ENCODE measurements around the gene MED17. TPM values are rescaled to one million over a fixed set of nuclear protein-coding genes. Genes with fewer than 3 reads are reported as not detected.

MED17 gene
- total RNA-seq, 3 donors from 2014 or later = 52.7 to 54.9 (median 54.8) TPM

- DNase-seq (no peak), ATAC-seq (no peak)
- H3K36me3 Mint-ChIP-seq (ENCODE audit: insufficient read depth) = no peaks in the 10 kb centered on the region
- H3K4me1 Mint-ChIP-seq (ENCODE audit: low read depth) = no peaks in the 10 kb centered on the region
- no peak overlapping the region for H3K4me3 Mint-ChIP-seq
- no peaks in the 10 kb centered on the region for H3K9me3 Mint-ChIP-seq
- H3K27me3 Mint-ChIP-seq (ENCODE audit: low read depth) = peaks cover 2% of the 10 kb centered on the region
These were observed 58.0 kb downstream of the MED17 start for GRCh38 chr11:93842034-93842433.

- no peaks in the 10 kb centered on the region for H3K9me3 Mint-ChIP-seq
- peaks cover 5% of the 10 kb centered on the region for H3K27me3 Mint-ChIP-seq (ENCODE audit: low read depth)
- no peaks in the 10 kb centered on the region for H3K36me3 Mint-ChIP-seq (ENCODE audit: insufficient read depth)
- H3K4me1 Mint-ChIP-seq (ENCODE audit: low read depth) = no peaks in the 10 kb centered on the region
- ATAC-seq (no peak), DNase-seq (no peak)
- H3K4me3 Mint-ChIP-seq = no peak overlapping the region
These were observed 58.4 kb downstream of the MED17 start for GRCh38 chr11:93842461-93842860.

- Mint-ChIP-seq H3K4me3 (no peak overlapping the region), H3K36me3 (ENCODE audit: insufficient read depth) (no peaks in the 10 kb centered on the region), H3K27me3 (ENCODE audit: low read depth) (peaks cover 8% of the 10 kb centered on the region), H3K4me1 (ENCODE audit: low read depth) (no peaks in the 10 kb centered on the region), H3K9me3 (no peaks in the 10 kb centered on the region)
- ATAC-seq (no peak), DNase-seq (no peak)
These were observed 59.8 kb downstream of the MED17 start for GRCh38 chr11:93843906-93844305.

- H3K9me3 Mint-ChIP-seq = no peaks in the 10 kb centered on the region
- H3K4me3 Mint-ChIP-seq = no peak overlapping the region
- no peak for ATAC-seq
- H3K27me3 Mint-ChIP-seq (ENCODE audit: low read depth) = peaks cover 15% of the 10 kb centered on the region
- no peaks in the 10 kb centered on the region for H3K36me3 Mint-ChIP-seq (ENCODE audit: insufficient read depth)
- peaks cover 2% of the 10 kb centered on the region for H3K4me1 Mint-ChIP-seq (ENCODE audit: low read depth)
- no peak for DNase-seq
These were observed 60.5 kb downstream of the MED17 start for GRCh38 chr11:93844568-93844967.

- H3K9me3 Mint-ChIP-seq = no peaks in the 10 kb centered on the region
- H3K36me3 Mint-ChIP-seq (ENCODE audit: insufficient read depth) = no peaks in the 10 kb centered on the region
- DNase-seq = no peak
- peaks cover 4% of the 10 kb centered on the region for H3K4me1 Mint-ChIP-seq (ENCODE audit: low read depth)
- H3K4me3 Mint-ChIP-seq = no peak overlapping the region
- no peak for ATAC-seq
- peaks cover 18% of the 10 kb centered on the region for H3K27me3 Mint-ChIP-seq (ENCODE audit: low read depth)
These were observed 61.4 kb downstream of the MED17 start for GRCh38 chr11:93845181-93846092.

GRCh38 chr11:93846411-93846810, 62.3 kb downstream of the MED17 start:
- Mint-ChIP-seq H3K4me1 (ENCODE audit: low read depth) (peaks cover 4% of the 10 kb centered on the region), H3K27me3 (ENCODE audit: low read depth) (peaks cover 23% of the 10 kb centered on the region), H3K36me3 (ENCODE audit: insufficient read depth) (no peaks in the 10 kb centered on the region), H3K9me3 (no peaks in the 10 kb centered on the region), H3K4me3 (no peak overlapping the region)
- ATAC-seq = no peak
- no peak for DNase-seq

GRCh38 chr11:93849201-93849600, 65.1 kb downstream of the MED17 start:
- peaks cover 40% of the 10 kb centered on the region for H3K27me3 Mint-ChIP-seq (ENCODE audit: low read depth)
- no peak for DNase-seq
- H3K4me3 Mint-ChIP-seq = no peak overlapping the region
- no peaks in the 10 kb centered on the region for H3K36me3 Mint-ChIP-seq (ENCODE audit: insufficient read depth)
- H3K9me3 Mint-ChIP-seq = no peaks in the 10 kb centered on the region
- peaks cover 4% of the 10 kb centered on the region for H3K4me1 Mint-ChIP-seq (ENCODE audit: low read depth)
- ATAC-seq = no peak

- no peak overlapping the region for H3K4me3 Mint-ChIP-seq
- ATAC-seq = peak; percentile 54 to 58
- H3K9me3 Mint-ChIP-seq = no peaks in the 10 kb centered on the region
- peaks cover 4% of the 10 kb centered on the region for H3K4me1 Mint-ChIP-seq (ENCODE audit: low read depth)
- no peak for DNase-seq
- peaks cover 38% of the 10 kb centered on the region for H3K27me3 Mint-ChIP-seq (ENCODE audit: low read depth)
- no peaks in the 10 kb centered on the region for H3K36me3 Mint-ChIP-seq (ENCODE audit: insufficient read depth)
These were observed 65.9 kb downstream of the MED17 start for GRCh38 chr11:93849751-93850593.

GRCh38 chr11:93850594-93851018, 66.5 kb downstream of the MED17 start, which contains the start of gene VSTM5:
VSTM5 (minus strand) TSS chr11:93850618; CDS start chr11:93850502, 116 bp downstream.
- DNase-seq = no peak
- peaks cover 39% of the 10 kb centered on the region for H3K27me3 Mint-ChIP-seq (ENCODE audit: low read depth)
- H3K4me3 Mint-ChIP-seq = no peak within 1 kb of the TSS
- peaks cover 4% of the 10 kb centered on the region for H3K4me1 Mint-ChIP-seq (ENCODE audit: low read depth)
- no peak for ATAC-seq
- H3K9me3 Mint-ChIP-seq = no peaks in the 10 kb centered on the region
- no peaks in the 10 kb centered on the region for H3K36me3 Mint-ChIP-seq (ENCODE audit: insufficient read depth)

- Mint-ChIP-seq H3K27me3 (ENCODE audit: low read depth) (peaks cover 39% of the 10 kb centered on the region), H3K4me1 (ENCODE audit: low read depth) (peaks cover 4% of the 10 kb centered on the region), H3K9me3 (no peaks in the 10 kb centered on the region), H3K36me3 (ENCODE audit: insufficient read depth) (no peaks in the 10 kb centered on the region), H3K4me3 (no peak overlapping the region)
- no peak for ATAC-seq
- DNase-seq = no peak
These were observed 68.2 kb downstream of the MED17 start for GRCh38 chr11:93852242-93852641.

- H3K4me1 Mint-ChIP-seq (ENCODE audit: low read depth) = no peaks in the 10 kb centered on the region
- H3K27me3 Mint-ChIP-seq (ENCODE audit: low read depth) = peaks cover 8% of the 10 kb centered on the region
- DNase-seq (no peak), ATAC-seq (no peak)
- H3K36me3 Mint-ChIP-seq (ENCODE audit: insufficient read depth) = no peaks in the 10 kb centered on the region
- no peaks in the 10 kb centered on the region for H3K9me3 Mint-ChIP-seq
- no peak overlapping the region for H3K4me3 Mint-ChIP-seq
These were observed 73.5 kb downstream of the MED17 start for GRCh38 chr11:93857413-93858120.

- Mint-ChIP-seq H3K9me3 (no peaks in the 10 kb centered on the region), H3K36me3 (ENCODE audit: insufficient read depth) (no peaks in the 10 kb centered on the region), H3K4me3 (no peak overlapping the region), H3K27me3 (ENCODE audit: low read depth) (peaks cover 1% of the 10 kb centered on the region), H3K4me1 (ENCODE audit: low read depth) (no peaks in the 10 kb centered on the region)
- DNase-seq (no peak), ATAC-seq (no peak)
These were observed 74.2 kb downstream of the MED17 start for GRCh38 chr11:93858121-93858775.

- no peaks in the 10 kb centered on the region for H3K4me1 Mint-ChIP-seq (ENCODE audit: low read depth)
- H3K36me3 Mint-ChIP-seq (ENCODE audit: insufficient read depth) = no peaks in the 10 kb centered on the region
- no peak for DNase-seq
- no peaks in the 10 kb centered on the region for H3K9me3 Mint-ChIP-seq
- H3K4me3 Mint-ChIP-seq = no peak overlapping the region
- ATAC-seq = no peak
- H3K27me3 Mint-ChIP-seq (ENCODE audit: low read depth) = no peaks in the 10 kb centered on the region
These were observed 77.7 kb downstream of the MED17 start for GRCh38 chr11:93861808-93862207.

Measured in activated T-cell treated with anti-CD3 and anti-CD28 coated beads, Interleukin-2, amount 50 U/mL, for 4 hours (primary cell).